ENCODE measurements around the gene AXDND1.

DNA sequence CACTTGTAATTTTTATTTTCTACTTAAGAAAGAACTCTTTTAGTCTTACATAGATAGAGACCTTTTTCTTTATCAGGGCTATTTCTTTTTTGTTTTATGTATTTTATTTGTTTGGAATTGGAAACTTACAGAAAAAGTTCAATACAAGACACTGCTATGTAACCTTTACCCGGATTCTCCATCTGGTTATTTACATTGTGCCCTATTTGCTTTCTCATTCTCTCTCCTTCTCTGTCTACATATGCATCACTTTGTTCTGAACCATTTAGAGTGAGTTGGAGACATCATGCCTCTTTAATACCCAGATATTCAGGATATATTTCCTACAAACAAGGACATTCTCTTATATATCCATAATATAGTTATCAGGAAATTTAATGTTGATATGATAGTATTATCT is 18.3 kb downstream of the AXDND1 start:
- TF ChIP-seq POLR2A (IDR thresholded peaks at IDR 0.05) (no peak), POLR2AphosphoS5 (IDR thresholded peaks at IDR 0.05; ENCODE audit: insufficient read depth in 1 of 2, low read depth in 1 of 2) (no peak)
- TF ChIP-seq, protein P1, sequence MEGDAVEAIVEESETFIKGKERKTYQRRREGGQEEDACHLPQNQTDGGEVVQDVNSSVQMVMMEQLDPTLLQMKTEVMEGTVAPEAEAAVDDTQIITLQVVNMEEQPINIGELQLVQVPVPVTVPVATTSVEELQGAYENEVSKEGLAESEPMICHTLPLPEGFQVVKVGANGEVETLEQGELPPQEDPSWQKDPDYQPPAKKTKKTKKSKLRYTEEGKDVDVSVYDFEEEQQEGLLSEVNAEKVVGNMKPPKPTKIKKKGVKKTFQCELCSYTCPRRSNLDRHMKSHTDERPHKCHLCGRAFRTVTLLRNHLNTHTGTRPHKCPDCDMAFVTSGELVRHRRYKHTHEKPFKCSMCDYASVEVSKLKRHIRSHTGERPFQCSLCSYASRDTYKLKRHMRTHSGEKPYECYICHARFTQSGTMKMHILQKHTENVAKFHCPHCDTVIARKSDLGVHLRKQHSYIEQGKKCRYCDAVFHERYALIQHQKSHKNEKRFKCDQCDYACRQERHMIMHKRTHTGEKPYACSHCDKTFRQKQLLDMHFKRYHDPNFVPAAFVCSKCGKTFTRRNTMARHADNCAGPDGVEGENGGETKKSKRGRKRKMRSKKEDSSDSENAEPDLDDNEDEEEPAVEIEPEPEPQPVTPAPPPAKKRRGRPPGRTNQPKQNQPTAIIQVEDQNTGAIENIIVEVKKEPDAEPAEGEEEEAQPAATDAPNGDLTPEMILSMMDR (IDR thresholded peaks at IDR 0.05), result no peak

Data from vagina (tissue), 2 donors.